HG02981 (cell line): ENCODE data around the gene OR1L6.

Experiments used
- ATAC-seq: cut with Tn5 transposase; IDR thresholded peaks from one replicate; pipeline ENCODE4 v1.9.1; 2021; ENCODE audit warnings: mild to moderate bottlenecking, moderate library complexity; ENCODE audit not compliant: unreplicated experiment

Gene OR1L6, protein sequence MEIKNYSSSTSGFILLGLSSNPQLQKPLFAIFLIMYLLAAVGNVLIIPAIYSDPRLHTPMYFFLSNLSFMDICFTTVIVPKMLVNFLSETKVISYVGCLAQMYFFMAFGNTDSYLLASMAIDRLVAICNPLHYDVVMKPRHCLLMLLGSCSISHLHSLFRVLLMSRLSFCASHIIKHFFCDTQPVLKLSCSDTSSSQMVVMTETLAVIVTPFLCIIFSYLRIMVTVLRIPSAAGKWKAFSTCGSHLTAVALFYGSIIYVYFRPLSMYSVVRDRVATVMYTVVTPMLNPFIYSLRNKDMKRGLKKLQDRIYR

DNA sequence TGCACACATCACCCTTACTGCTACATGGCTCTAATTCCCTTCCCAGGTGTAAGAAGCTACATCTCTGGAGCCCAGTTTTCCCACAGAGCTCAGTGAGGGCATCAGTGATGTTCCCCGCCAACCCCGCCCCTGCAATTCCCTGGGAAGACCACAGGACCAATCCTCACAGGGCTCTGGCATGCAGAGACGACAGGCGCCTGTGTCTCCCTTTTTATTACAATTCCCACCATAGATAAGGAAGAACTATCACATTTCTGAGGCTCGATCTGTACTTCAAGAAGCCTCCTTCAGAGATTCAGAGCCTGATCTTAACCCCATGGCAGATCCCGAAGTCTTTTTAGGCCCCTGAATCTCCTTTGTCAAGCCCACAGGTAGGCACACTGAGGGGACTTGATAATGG, at the start of gene OR1L6:
Gene OR1L6, plus strand, starts transcription at position 301 of the 400 bp plus-strand sequence. CDS start 7,545 bp downstream, outside the sequence.
- ATAC-seq = no peak

DNA sequence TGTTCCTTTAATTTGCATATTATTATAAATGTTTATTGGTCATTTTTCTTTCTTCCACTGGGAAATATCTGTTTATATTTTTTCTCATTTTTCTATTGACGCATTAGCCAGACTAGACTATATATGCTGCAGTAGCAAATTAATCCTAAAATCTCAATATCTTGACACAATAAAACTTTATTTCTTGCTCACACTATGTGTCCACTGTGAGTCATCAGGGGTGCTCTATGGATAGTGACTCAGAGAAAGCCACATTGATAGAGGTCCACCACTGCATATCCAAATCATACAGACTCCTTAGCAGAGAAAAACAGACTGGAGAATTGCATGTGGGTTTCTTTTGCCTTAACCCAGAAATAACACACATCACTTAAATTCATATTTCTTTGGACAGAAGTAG, 46.4 kb upstream of the OR1L6 start:
- no peak for ATAC-seq

DNA sequence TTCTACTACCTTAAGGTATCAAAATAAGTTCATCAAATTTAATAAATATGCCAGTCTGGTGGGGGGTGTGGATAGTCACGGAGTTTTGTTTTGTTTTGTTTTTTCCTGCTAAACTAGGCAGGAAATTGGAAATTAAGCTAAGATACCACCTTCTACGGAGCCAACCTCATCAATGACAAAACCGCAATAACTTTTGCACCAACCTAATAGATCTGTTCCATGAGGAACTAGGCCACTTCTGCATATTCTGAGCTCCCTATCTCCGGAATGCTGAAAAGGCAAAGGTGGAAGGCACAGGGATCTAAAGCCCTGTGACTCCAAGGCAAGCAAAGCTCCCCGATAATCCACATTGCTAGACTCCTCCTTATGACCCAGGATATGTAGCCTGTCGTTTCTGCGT, 24.1 kb upstream of the OR1L6 start:
- no peak for ATAC-seq

DNA sequence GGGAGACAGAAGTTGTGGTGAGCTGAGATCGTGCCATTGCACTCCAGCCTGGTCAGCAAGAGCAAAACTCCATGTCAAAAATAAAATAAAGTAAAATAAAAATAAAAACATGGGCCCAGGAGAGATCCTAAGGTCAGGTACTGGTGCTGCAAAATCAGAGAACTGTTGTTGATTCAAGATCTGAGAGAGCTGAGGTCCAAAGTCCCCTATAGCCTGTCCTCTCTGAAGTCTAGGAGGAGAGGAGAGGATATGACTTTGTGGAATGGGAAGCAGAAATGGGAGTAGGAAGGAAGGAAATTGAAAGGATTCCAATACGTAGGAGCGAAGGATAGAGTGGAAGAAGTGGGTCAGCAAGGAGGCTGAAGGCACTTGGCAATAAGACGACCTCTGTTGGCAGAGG, 22.9 kb upstream of the OR1L6 start:
- no peak for ATAC-seq

DNA sequence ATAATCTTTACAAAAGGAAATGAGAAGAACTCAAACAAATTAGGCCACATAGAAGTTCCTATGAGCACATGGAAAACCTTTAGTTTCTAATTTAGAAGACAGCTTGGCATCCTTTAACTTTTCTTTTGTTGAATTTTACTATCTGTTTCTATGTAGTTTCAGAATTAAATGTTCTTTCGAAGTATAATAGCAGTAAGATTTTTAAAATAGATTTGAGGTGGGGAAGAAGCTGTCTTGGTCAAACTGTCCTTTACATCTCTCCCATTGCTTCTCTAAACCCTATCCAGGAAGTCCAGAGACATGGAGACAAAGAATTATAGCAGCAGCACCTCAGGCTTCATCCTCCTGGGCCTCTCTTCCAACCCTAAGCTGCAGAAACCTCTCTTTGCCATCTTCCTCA, 18.4 kb upstream of the OR1L6 start, which contains the start of gene OR1L4:
Gene OR1L4, plus strand, starts transcription at position 301 of the 400 bp plus-strand sequence. Its CDS starts 0 bp downstream, at position 301.
- ATAC-seq = no peak

DNA sequence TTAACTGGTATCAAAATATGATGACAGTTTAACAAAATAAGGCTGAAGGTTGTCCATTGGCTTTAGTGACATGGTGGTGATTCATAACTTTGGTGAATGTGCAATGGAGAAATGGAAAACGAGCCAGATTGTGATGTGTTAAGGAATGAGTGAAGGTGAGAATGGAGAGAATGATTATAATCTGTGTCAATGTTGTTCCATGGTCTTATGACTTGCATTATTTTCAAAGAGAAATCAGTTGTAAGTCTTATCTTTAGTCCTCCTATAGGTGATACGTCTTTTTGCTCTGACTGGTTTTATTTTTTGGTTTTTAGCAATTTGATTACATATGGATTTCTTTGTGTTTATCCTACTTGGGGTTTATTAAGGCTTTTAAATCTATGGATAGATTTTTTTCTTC, 12.7 kb downstream of the OR1L6 start:
- ATAC-seq = no peak

DNA sequence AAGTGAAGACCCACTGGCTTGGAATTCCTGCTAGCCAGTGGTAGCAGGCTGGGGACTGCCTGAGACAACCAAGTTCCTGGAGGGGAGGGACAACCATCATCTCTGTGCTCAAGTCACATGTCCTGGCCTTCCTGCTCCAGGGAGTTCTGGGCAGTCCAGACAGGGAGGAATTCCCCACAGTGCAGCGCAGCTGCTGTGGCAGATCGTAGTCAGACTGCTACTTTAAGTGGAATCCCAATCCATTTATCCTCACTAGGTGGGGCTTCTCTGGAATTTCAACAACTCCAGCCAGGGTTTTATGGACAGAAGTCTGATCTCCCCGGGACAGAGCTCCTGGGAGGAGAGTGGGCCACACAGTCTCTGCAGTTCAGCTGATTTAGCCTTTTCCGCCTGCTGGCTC, 25.7 kb downstream of the OR1L6 start:
- ATAC-seq = no peak

DNA sequence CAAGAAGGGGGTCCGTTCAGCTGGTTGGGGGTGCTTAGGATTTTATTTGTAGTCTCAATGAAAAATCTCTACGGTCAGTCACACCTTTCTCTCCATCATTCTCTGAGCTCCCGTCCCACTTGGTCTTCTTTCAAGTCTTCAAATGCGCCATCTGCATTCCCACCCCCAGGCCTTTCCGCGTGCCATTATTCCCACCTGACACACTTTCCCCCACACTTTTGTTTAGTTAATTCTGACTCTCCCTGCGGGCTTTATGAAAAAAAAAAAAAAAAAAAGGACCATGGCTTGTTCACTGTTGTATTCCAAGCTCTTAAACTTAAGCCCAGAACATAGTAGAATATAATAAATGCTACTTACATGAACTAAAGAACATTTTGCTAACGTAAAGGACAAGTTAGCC, 34.9 kb downstream of the OR1L6 start:
- ATAC-seq = no peak

DNA sequence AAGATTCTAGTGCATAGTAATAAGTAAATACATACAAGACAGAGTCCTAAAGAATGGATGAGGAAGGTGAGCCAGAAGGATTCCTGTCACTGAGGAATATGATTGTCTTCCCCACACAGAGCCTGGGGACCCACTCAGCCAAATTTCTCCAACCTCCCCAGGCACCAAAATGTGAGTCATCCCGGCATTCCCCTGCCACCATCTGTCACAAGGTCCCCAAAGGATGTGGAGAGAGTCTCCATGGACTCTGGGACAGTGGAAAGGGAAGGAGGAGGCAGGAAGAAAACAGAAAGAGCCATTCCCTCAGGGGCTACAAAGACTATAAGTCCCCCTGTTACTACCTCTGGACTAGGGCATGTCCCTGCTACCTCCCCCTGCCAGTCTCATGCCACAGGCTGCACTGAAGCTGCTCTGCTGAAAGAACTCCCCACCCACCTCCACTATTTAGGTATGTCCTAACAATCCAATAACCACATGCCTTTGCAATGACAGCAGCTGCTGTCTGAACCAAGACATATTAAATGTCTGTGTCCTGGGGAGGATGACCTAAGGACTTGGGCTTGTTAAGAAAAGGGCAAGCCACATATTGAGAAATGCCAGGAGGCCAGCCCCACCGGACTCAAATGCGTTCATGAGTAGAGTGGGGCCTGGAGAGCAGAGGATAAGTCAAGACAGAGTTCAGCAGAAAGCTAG, 36.0 kb downstream of the OR1L6 start:
- no peak for ATAC-seq

DNA sequence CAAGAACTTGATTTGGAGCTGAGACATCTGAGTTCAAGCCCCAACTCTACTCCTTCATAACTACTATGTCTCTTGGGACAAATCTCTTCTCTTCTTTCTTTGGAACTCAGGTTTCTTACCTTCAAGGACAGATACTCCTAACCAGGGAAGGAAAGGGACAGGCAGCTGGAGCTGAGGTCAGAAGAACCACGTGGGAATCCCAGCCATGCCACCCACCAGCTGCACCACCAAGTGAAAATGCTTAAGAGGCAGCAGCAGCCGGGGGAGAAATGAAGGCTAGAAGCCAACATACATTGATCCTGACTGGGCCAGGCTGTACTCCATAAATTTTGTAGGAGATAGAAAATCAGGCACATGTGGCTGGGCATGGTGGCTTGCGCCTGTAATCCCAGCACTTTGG, 37.1 kb downstream of the OR1L6 start:
- no peak for ATAC-seq

DNA sequence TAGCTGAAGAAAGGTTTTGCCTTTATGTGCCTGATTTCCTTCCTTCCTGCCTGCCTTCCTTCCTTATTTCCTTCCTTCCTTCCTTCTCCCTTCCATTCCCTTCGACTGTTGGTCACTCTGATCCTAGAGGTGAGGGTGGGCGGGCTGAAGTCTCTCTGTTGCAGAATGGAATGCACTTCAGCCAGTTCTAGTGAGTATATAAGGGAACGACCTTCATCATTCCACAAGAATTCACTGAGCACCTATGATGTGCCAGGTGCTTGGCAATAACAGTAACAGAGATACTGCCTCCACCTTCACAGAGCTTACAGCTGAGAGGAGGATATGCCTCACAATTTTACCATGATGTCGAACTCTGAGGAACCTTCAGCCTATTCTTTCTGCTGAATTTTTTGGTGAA, 37.9 kb downstream of the OR1L6 start:
- ATAC-seq = no peak

DNA sequence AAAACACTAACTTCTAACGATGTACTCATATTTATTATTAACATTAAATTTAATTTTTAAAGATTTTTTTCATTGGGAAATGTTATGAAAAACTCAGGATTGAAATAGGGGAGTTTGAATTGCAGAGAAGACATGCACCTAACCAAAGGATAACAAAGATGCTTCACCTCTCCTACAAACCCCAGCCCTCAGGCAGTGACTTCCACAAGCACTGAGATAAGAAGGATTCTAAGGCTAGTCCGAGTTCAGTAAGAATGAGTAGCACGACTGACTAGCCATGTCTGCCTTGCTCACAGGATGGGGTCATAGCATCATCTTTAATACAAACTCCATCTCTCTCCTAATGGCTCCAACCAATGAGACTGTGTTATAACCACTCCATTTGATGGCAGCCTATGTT, 39.6 kb downstream of the OR1L6 start:
- no peak for ATAC-seq

DNA sequence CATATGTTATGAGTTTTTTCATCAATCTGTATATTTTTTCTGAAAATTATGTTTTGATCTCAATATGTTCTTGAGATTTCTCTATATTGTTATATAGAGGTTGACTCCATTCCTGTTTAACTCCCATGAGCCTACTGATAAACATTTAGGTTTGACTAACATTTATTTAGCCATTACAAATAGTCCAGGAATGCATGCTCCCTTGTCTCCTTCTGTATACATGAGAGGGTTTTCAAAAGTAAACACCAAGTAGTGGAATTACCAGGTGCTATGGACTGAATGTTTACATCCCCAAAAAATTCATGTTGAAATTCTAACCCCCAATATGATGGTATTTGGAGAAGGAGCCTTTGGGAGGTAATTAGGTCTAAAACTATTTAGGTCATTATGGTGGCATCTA, 43.2 kb downstream of the OR1L6 start:
- no peak for ATAC-seq

DNA sequence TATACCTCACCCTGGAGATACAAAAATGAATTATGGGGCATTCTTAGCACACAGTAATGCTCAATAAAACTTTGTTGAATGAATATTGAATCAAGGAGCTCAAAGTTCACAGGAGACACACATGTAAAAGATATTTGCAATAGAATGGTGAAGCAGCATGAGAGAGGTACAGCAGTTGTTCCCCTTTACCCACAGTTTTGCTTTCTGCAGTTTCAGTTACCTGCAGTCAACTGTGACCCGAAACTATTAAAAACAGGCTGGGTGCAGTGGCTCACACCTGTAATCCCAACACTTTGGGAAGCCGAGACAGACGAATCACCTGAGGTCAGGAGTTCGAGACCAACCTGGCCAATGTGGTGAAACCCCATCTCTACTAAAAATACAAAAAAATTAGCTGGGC, 44.2 kb downstream of the OR1L6 start:
- ATAC-seq = no peak

DNA sequence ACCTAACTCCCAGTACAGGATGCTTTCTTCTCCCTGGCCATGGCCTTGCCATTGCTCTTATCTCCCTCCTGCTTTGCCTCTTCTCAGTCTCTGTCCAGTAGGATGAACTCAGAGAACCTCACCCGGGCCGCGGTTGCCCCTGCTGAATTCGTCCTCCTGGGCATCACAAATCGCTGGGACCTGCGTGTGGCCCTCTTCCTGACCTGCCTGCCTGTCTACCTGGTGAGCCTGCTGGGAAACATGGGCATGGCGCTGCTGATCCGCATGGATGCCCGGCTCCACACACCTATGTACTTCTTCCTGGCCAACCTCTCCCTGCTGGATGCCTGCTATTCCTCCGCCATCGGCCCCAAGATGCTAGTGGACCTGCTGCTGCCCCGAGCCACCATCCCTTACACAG, 46.7 kb downstream of the OR1L6 start, which contains the start of gene OR5C1:
Gene OR5C1, plus strand, starts transcription at position 103 of the 400 bp plus-strand sequence. Its CDS starts 0 bp downstream, at position 103.
- ATAC-seq = no peak

DNA sequence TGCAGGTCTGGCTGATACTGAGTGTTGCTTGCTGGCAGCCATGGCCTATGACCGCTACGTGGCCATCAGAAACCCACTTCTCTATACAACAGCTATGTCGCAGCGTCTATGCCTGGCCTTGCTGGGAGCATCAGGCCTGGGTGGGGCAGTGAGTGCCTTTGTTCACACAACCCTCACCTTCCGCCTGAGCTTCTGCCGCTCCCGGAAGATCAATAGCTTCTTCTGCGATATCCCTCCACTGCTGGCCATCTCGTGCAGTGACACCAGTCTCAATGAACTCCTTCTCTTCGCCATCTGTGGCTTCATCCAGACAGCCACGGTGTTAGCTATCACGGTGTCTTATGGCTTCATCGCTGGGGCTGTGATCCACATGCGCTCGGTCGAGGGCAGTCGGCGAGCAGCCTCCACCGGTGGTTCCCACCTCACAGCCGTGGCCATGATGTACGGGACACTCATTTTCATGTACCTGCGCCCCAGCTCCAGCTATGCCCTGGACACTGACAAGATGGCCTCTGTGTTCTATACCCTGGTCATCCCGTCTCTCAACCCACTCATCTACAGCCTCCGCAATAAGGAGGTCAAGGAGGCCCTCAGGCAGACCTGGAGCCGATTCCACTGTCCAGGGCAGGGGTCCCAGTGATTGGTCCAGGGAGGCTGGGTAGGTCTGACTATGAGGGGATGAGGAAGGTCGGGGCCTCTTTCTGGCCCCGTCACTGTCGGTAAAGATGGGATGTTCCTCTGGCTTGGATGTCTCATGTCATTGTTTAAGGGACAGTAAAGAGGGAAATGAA, 47.3 kb downstream of the OR1L6 start:
- ATAC-seq = no peak

DNA sequence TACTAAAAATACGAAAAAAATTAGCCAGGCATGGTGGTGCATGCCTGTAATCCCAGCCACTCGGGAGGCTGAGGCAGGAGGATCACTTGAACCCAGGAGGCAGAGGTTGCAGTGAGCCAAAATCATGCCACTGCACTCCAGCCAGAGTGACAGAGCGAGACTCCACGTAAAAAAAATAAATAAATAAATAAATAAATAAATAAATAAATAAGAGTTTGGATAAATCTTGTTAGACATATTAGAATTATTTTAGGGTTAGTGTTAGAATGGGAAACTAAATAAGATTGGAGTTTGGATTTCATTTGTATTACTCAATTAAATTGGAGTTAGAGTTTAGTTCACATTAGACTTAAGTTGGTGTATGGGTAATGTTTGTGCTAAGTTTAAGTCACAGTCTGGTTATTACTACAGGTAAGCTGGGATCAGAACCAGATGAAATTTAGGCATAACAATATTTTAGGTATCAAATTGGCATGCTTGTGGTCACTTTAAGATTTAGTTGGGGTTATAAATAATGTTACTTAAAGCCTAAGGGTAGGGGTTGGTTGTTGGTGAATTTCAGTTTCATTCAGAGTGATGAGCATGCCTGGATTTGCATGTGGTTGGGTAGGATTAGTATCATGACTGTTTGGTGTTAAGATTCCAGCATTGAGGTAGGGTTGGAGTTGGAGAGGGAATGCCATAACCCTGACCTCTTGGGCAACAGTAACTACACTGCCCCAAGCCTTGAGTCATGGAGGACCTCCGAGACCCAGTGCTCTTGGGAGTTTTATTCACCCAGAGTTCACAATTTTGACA, 50.0 kb downstream of the OR1L6 start:
- ATAC-seq = no peak

DNA sequence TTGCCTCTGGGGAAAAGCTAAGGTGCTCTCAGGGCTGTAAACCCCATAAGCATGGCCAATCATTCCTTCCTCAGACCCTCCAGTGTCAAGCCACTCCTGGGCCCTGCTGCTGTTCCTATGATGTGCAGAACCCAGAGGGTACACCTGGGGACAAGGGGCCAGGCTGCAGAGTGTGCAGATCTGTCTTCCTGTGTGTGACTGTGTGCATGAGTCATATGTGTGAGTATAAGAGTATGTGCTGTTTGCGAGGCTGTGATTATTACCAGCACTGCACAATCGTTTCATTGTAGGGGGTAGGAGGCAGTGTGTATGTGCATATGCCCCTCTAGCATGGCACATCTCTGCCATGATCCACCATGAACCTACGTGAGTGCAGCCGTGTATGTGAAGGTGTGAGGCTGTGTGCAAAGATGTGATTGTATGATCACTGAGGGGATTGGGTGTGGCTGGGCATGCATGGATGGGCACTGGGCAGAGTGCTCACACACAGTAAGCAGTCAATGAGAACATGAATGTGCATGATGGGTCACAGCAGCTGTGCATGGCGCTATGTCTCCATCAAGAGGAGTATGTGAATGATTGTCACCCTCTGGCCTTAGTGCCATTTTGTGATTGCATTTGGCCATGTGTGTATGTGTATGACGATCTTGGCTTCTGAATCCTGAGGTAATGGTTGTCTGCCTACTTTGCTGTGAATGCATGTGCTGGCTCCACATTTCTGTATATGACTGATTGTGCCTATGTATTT, 55.4 kb downstream of the OR1L6 start:
- no peak for ATAC-seq
